ENCODE data around the gene OSBPL3.

DNA sequence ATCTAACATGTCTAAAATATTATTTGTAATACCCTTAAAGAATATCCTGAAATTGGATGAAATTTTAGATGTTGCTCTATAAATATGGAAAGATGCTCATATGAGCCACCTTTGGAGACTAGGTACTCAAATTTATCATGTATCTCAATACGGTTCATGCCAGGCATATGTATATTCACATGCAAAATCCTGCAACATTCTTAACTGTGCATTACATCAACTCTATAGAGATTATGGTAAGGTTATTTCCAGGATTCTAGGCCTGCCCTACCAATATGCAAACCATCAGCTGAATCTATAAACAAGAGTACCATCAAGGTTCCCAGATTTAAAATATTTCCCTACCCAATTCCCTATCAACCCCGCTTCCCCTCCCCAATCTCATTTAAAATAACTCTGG, 27.5 kb downstream of the OSBPL3 start:
- TF ChIP-seq EP300 (IDR thresholded peaks at IDR 0.05) (no peak), POLR2AphosphoS5 (IDR thresholded peaks at IDR 0.05) (no peak)

Measured in gastroesophageal sphincter (tissue), 2 donors.